ENCODE data around the gene DHX16. TPM values are rescaled to one million over a fixed set of nuclear protein-coding genes. Genes with fewer than 3 reads are reported as not detected.

Gene DHX16
- total RNA-seq, 1 donor from 2014 or later, result 50.4 TPM

DNA sequence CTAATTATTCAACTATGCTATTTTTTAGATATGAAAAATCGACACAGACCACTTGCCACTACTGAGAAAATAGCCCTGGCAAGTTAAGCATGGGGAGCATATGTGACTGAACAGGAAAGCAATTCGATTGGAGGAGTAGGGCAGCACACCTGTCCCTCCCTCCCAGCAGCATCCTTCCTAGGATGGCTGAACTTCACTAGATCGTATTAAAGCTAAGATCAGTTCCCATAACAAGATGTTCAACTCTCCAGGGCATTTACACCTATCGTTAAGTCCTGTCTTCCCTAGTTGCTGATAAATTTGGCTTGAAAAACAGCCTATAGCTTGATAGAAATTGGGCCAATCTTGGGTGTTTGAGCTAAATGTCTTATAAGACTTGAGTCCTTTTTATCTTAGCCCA lies 62.7 kb downstream of the DHX16 start:
- POLR2A ChIA-PET, result interaction anchor here (0.6 to 1.3 kb wide), 6 partner anchors 11 to 1241 kb away, joined by 3 to 5 read pairs (median 4); partner anchors contain the start of gene ABCF1
- no peak overlapping the region for H3K4me3 Mint-ChIP-seq
- H3K36me3 Mint-ChIP-seq (ENCODE audit: low read depth), result peaks cover 70% of the 10 kb centered on the region
- TF ChIP-seq CTCF (IDR thresholded peaks at IDR 0.05), result no peak
- ATAC-seq (ENCODE audit: low read depth) (no peak), DNase-seq (no peak)
- H3K4me1 Mint-ChIP-seq, result peaks cover 58% of the 10 kb centered on the region
- H3K27ac Mint-ChIP-seq, result peak overlapping the region; percentile 27
- no peaks in the 10 kb centered on the region for H3K9me3 Mint-ChIP-seq
- no peaks in the 10 kb centered on the region for H3K27me3 Mint-ChIP-seq
- CTCF ChIA-PET, result interaction anchor here (1.0 to 1.5 kb wide), 6 partner anchors 12 to 128 kb away, joined by 3 to 6 read pairs (median 4); no protein-coding TSS in a partner anchor
- intact Hi-C loops (cut with micrococcal nuclease), result no loop called here

GRCh38 chr6:30603961-30604360 lies 68.8 kb downstream of the DHX16 start:
- ATAC-seq (ENCODE audit: low read depth) (no peak), DNase-seq (no peak)
- no peaks in the 10 kb centered on the region for H3K9me3 Mint-ChIP-seq
- TF ChIP-seq CTCF (IDR thresholded peaks at IDR 0.05), result no peak
- CTCF ChIA-PET, result interaction anchor here (1.8 kb wide), 1 partner anchor 127 kb away, joined by 6 read pairs; no protein-coding TSS in a partner anchor
- H3K4me3 Mint-ChIP-seq, result no peak overlapping the region
- peaks cover 6% of the 10 kb centered on the region for H3K4me1 Mint-ChIP-seq
- peaks cover 88% of the 10 kb centered on the region for H3K36me3 Mint-ChIP-seq (ENCODE audit: low read depth)
- no peaks in the 10 kb centered on the region for H3K27me3 Mint-ChIP-seq
- POLR2A ChIA-PET, result interaction anchor here (1.2 kb wide), 1 partner anchor 13 kb away, joined by 3 read pairs; the partner anchor contains the start of genes MRPS18B and PPP1R10
- peak overlapping the region; percentile 24 for H3K27ac Mint-ChIP-seq
- intact Hi-C loops (cut with micrococcal nuclease), result loop anchor here (1.0 kb wide), 1 partner anchor 8 kb away; no protein-coding TSS in a partner anchor

Other genes starting within 250 kb of the DHX16 start
- gene HLA-E, start 183.5 kb downstream of the DHX16 start, total RNA-seq, result 737 and 740 TPM in 2 replicates
- gene GNL1, start 116.5 kb downstream of the DHX16 start, total RNA-seq, result 67.2 and 67.4 TPM in 2 replicates
- 24.1 and 29.5 TPM in 2 replicates for gene PRR3, start 115.7 kb downstream of the DHX16 start, total RNA-seq
- gene ABCF1, start 101.6 kb downstream of the DHX16 start, total RNA-seq, result 93.7 and 94.5 TPM in 2 replicates
- 85.6 and 112 TPM in 2 replicates for gene PPP1R10, start 55.8 kb downstream of the DHX16 start, total RNA-seq
- 57.7 and 61.2 TPM in 2 replicates for gene MRPS18B, start 55.2 kb downstream of the DHX16 start, total RNA-seq
- gene ATAT1, start 46.1 kb downstream of the DHX16 start, total RNA-seq, result 6.9 and 10.3 TPM in 2 replicates
- gene C6orf136, start 25.9 kb downstream of the DHX16 start, total RNA-seq, result 21.6 and 35.6 TPM in 2 replicates
- gene PPP1R18, start 13.6 kb upstream of the DHX16 start, total RNA-seq, result 96.8 and 104 TPM in 2 replicates
- 17.4 and 17.8 TPM in 2 replicates for gene NRM, start 18.0 kb upstream of the DHX16 start, total RNA-seq
- gene MDC1, start 44.3 kb upstream of the DHX16 start, total RNA-seq, result 62.4 and 65.6 TPM in 2 replicates
- gene TUBB, start 47.3 kb upstream of the DHX16 start, total RNA-seq, result 700 and 725 TPM in 2 replicates
- gene FLOT1, start 69.7 kb upstream of the DHX16 start, total RNA-seq, result 49.1 and 52.0 TPM in 2 replicates
- gene IER3, start 71.5 kb upstream of the DHX16 start, total RNA-seq, result 3.0 and 3.3 TPM in 2 replicates
- gene DDR1, start 211.5 kb upstream of the DHX16 start, total RNA-seq, result 16.8 and 18.7 TPM in 2 replicates
- gene GTF2H4, start 235.2 kb upstream of the DHX16 start, total RNA-seq, result 37.8 and 42.3 TPM in 2 replicates
- 39.4 and 47.8 TPM in 2 replicates for gene VARS2, start 241.2 kb upstream of the DHX16 start, total RNA-seq